Measurements from ENCODE around the gene PRPF40B.

Gene PRPF40B

DNA sequence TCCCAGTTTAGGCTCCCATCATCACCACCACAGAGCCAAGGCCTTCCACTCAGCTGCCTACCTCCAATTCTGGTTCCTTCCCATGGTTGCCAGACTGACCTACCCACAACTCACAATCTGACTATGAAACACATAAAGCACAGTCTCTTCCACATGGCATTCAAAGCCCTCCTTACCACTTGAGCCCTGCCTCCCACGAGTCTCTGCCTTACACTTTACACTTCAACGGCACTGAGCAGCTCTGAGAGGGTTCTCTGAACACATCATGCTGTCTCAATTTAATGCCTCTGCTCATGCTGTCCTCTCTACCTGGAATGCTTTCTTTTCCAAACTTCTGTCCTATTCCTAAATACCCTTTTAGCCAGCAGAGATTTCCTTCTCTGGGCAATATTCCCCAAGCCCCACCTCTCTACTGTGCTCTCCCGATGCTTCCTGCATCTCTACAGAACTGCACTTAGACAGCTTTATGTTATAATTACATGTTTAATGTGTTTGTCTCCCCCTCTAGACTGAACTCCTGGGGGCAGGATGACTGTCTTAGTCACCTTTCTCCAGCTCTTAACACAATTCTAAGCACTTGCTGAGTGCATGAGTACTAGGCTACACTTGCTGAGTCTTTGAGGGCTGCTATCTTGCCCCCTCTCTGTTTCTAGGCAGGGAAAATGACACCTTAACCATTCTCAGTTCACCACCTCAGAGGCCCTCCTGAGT lies 60.4 kb downstream of the PRPF40B start:
- no peak for DNase-seq (ENCODE audit: low read depth in 4 of 4, low spot score in 1 of 4)

DNA sequence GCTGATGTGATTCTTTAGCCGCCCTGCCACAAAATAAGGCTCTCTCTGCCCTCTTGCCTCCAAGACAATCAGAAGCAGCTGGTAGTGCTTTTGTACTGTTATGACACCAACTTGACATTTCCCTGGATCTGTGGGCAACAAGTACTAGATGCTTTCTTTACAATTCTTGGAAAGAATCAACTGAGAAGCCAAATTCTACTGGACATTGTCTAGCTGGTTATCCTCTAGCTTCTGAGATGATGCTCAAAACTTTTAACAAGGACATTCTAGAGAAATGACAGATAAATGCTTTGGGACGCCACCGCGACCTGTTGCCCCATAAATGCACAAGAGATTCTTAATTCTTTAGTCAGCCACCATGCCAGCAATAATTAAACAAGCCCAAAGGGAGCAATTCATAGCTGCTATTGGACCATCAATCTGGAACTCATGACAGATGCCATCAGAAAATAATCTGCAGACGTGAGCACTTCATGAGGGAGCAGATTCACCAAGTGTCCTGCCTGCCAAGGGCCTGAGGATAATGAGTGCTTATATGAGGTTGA lies 61.0 kb downstream of the PRPF40B start:
- DNase-seq (ENCODE audit: low read depth in 4 of 4, low spot score in 1 of 4) = no peak

DNA sequence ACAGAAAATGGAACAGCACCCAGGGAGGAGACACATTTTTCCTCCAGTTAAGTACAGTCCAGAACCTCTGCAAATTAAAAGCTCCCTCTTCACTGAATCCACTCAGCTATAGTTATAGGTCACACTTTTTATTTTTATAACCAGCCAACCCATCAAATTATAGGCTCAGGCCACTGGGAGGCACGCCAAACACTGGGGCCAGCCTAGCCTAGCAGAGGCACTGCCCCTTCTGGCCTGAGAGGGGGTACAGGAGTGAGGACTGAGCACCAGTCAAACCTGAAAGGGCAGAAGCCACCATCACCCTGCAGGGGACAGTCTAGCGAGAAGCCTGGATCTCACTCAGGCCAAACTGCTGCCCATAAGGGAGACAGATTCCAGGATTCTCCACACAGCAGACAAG lies 64.6 kb downstream of the PRPF40B start:
- DNase-seq (ENCODE audit: low read depth in 4 of 4, low spot score in 1 of 4) = no peak

DNA sequence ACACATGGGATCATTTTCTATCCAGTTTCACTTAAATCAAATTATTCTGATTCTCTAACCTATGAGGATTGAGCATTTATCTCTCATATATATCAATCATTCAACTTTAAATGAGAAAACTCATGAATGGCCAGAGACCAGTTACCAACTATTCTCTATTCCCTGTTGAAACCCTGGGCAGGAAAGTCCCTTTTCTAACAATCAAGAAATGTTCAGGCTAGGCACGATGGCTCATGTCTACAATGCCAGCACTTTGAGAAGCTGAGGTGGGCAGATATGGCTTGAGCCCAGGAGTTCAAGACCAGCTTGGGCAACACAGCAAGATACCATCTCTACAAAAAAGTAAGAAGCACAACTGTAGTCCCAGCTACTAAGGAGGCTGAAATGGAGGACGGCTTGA lies 65.9 kb downstream of the PRPF40B start:
- no peak for DNase-seq (ENCODE audit: low read depth in 4 of 4, low spot score in 1 of 4)

DNA sequence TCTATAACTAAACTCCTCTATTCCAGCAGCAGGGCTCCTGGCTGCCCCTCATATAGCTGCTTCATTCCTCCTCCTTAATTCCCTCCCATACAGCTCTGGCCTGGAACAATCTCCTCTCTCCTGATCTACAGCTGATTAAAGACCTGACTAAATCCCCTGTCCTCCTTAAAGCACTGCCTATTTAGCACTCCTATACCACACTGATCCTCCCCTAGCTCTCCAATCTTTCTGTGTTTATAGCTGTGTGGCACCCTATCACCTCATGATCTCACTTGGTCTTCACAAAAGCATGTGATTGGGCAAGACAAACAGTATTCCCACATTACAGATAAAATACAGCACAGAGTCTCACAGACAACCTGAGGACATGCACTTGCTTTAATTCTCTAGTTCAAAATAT lies 66.4 kb downstream of the PRPF40B start:
- DNase-seq (ENCODE audit: low read depth in 4 of 4, low spot score in 1 of 4) = no peak

DNA sequence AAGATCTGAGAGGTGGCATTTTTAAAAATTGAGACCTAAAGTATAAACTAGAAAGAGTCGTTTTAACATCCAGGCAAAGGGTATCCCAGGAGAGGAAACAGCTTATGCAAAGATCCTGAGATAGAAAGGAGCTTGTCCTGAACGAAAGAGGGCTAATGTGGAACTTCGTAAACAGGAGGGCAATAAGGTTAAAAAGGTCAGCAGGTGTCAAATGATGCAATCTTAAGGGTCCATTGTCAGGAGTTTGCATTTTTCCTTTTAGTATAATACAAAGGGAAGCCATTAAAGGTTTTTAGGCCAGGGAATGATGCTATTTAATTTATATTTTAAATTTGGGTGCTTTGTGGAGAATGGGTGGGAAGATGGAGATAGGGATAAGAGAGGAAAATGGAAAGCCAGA lies 69.5 kb downstream of the PRPF40B start:
- DNase-seq (ENCODE audit: low read depth in 4 of 4, low spot score in 1 of 4) = no peak

DNA sequence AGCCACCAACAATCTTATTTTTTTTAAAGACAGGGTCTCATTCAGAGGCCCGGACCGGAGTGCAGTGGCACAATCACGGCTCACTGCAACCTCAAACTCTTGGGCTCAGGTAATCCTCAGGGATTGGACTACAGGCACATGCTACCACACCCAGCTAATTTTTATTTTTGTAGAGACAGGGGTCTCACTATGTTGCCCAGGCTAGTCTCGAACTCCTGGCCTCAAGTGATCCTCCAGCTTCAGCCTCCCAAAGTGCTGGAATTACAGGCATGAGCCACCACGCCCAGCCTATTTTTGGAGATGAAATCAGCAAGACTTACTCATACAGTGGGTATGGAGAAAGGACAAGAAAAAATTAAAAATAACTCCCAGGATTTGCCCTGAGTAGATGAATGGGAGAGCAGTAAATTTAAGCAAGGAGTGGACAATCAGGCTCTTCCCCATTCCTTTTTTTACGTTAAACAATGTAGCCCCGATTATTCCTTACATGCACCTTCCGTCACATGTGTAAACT lies 70.6 kb downstream of the PRPF40B start:
- no peak for DNase-seq (ENCODE audit: low read depth in 4 of 4, low spot score in 1 of 4)
